Body of pancreas (tissue), 4 donors: ENCODE data around the gene CLK3.

Experiments used
- POLR2A ChIP-seq, 3 donors: fragments of 450-650 bp; IDR thresholded peaks; one replicate each; pipeline ENCODE4 v1.6.1; 2016; ENCODE audit warnings: antibody characterized with exemption in 3 of 3, mild to moderate bottlenecking in 2 of 3
- TF ChIP-seq, protein P1 (sequence below), 7 experiments: fragments of 450-650 bp in 4 of 7; fragments of 200-600 bp in 3 of 7; sonication (generic) in 3 of 7; IDR thresholded peaks; one replicate each; pipeline ENCODE4 v1.5.1; 2016 to 2019; ENCODE audit warnings: antibody characterized with exemption in 7 of 7

DNA sequence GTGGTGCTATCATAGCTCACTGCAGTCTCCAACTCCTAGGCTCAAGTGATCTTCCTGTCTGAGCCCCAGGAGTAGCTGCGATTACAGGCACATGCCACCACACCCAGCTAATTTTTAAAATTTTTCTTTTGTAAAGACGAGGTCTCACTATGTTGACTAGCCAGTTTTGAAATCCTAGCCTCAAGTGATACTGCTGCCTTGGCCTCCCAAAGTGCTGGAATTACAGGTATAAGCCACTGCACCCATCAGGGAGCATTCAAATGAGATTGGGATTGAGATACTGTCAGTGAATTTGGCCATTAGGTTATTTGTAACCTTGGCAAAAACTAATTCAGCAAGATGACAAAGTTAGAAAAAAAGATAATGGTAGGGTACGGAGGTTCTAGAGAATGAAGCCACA lies 58.5 kb downstream of the CLK3 start:
- TF ChIP-seq, protein P1, sequence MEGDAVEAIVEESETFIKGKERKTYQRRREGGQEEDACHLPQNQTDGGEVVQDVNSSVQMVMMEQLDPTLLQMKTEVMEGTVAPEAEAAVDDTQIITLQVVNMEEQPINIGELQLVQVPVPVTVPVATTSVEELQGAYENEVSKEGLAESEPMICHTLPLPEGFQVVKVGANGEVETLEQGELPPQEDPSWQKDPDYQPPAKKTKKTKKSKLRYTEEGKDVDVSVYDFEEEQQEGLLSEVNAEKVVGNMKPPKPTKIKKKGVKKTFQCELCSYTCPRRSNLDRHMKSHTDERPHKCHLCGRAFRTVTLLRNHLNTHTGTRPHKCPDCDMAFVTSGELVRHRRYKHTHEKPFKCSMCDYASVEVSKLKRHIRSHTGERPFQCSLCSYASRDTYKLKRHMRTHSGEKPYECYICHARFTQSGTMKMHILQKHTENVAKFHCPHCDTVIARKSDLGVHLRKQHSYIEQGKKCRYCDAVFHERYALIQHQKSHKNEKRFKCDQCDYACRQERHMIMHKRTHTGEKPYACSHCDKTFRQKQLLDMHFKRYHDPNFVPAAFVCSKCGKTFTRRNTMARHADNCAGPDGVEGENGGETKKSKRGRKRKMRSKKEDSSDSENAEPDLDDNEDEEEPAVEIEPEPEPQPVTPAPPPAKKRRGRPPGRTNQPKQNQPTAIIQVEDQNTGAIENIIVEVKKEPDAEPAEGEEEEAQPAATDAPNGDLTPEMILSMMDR (IDR thresholded peaks at IDR 0.05) = no peak
- no peak for TF ChIP-seq POLR2A (IDR thresholded peaks at IDR 0.05)
